Stimulated activated CD8-positive, alpha-beta memory T cell treated with anti-CD3 and anti-CD28 coated beads, Interleukin-7, amount 100 ng/mL, for 48 hours (primary cell): ENCODE measurements around the gene CDYL2.
"Not testable (repeated sequence)": the region's sequence is repeated elsewhere in the genome, so short reads cannot be mapped to it uniquely, and the experiment has no call there.

ENCODE experiments used
- DNase-seq, 2 donors: peaks; one replicate each; pipeline ENCODE4 v3.0.0-alpha.2; 2020; ENCODE audit warnings: low read depth in 1 of 2; ENCODE audit errors: extremely low read depth in 1 of 2

Gene CDYL2

GRCh38 chr16:80752541-80752940, 51.9 kb downstream of the CDYL2 start:
- no peak for DNase-seq

DNA sequence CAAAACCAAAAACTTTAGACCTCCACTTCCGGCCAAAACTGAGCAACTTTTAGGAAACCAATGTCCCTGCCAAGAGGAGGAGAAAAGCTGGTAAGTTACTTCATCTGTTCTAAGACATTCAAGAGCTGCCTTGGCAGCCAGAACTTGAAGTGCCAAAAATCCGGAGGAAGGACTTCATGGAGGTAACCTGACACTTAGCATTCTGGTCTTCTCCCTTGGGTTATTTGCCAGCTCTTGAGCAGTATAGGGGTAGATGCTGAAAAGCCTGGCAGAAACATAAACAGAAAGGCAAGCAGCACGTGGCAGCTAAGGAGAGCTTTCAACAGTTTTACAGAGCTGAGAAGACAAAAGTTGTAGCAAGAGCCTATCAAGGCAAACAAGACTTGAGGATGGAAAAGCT, 53.2 kb downstream of the CDYL2 start:
- no peak for DNase-seq

- DNase-seq, result no peak
Observed at GRCh38 chr16:80746231-80746630, 58.2 kb downstream of the CDYL2 start.

GRCh38 chr16:80744856-80745255, 59.5 kb downstream of the CDYL2 start:
- DNase-seq, result no peak

DNA sequence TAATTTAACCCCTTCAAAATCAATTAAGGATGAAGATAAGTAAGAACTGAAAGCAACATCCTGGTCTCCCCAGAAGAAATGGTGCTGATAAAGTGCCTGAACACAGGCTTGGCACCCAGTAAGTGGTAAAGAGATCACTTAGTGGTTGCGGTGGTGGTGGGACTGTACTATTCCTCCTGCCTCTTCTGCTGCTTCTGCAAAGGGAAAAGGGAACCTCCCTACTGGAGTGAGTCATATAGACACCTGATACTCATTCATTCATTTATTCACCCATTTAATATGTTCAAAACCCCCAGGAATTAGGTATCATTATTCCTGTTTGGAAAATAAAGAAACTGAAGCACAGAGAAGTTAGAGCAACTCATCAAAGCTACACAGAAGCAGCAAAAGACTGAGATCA, 60.6 kb downstream of the CDYL2 start:
- DNase-seq, result no peak

- no peak for DNase-seq
Observed at GRCh38 chr16:80743273-80743672, 61.1 kb downstream of the CDYL2 start.

DNA sequence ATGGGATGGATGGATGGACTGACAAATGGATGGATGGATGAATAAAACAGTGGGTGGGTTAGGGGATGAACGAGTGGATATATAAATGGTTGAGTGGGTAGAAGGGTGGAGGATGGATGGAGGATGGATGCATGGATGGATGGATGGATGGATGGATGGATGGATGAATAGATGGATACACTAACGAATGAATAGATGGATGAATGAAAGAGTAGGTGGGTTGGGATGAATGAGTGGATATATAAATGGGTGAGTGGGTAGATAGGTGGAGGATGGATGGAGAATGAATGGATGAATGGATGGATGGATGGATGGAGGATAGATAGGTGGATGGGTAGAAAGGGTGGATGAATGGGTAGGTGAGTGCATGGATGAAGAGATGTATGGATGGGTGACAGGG, 62.1 kb downstream of the CDYL2 start:
- no peak for DNase-seq

DNA sequence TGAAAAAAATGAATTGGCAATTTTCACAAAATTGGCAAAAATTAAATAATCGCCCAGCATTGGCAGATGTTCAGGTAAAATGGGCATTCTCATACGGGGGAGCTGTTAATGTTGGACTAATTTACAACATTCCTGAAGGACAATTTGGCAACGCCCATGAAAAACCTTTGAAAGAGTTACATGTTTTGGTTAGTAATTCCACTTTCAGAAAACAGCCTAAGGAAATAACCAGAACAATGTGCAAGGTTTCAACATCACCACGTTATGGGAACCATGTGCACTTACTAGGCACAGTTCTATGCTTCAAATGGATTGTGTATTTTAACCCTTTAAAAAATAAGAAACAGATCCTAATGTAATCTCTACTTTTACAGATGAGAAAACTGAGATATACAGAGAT, 62.7 kb downstream of the CDYL2 start:
- no peak for DNase-seq

DNA sequence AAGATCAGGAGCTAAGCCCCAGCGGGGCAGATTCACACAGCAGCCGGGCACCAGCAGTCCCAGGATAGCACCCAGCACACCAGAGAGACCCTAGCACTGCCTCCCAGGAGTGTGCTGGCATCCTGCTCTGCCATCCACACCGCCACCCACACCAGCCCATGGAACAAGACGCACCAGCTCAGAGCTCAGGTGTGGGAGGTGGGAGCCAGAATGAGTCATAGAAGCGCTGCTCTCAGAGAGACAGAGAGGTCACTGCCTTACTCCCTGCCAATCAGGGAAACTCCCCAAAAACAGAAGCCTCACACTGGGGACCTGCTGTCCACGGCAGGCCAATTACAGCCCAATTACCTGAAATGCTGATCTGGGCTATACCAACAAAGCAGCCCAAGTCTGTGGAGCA, 64.9 kb downstream of the CDYL2 start:
- DNase-seq, result peak in 1 of 2 donors; percentile 16

GRCh38 chr16:80738521-80738920, 65.9 kb downstream of the CDYL2 start:
- DNase-seq, result no peak

GRCh38 chr16:80735846-80736245, 68.6 kb downstream of the CDYL2 start:
- DNase-seq, result no peak

DNA sequence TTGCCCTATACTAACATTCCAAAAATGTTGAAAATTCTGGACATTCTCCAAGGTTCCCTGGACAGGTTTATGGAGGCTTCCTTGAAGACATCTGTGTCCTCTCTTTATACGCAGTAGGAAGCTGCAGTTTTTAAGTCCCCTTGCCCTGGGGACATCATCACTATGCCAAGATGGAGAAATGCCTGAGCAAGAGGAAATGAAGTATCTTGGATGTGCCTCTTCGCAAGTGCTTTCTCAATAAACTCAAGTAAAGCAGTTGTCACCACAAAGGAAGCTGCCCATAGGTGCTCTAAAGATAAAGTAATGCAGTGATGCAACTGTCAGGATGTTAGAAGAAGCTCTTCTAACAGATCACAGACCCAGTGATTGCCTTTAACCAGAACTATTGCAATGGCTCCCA, 71.0 kb downstream of the CDYL2 start:
- DNase-seq, result no peak

DNA sequence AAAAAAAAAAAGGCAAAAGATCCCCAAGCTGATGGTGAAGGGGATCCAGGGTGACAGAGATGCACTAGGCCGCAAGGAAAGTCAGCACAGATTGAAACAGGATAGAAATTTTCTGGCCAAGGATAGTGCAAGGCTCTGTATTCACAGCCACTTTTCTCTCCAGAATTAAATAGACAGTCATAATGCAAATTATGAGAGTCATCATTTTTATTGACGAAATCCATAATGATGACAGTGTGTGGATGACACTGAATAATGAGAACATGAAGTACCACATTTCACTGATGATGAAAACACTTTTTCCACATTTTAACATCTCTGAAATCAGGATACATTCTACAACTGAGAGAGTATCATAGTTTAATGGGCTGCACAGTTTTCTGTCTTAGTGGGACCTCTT, 72.5 kb downstream of the CDYL2 start:
- no peak for DNase-seq

DNA sequence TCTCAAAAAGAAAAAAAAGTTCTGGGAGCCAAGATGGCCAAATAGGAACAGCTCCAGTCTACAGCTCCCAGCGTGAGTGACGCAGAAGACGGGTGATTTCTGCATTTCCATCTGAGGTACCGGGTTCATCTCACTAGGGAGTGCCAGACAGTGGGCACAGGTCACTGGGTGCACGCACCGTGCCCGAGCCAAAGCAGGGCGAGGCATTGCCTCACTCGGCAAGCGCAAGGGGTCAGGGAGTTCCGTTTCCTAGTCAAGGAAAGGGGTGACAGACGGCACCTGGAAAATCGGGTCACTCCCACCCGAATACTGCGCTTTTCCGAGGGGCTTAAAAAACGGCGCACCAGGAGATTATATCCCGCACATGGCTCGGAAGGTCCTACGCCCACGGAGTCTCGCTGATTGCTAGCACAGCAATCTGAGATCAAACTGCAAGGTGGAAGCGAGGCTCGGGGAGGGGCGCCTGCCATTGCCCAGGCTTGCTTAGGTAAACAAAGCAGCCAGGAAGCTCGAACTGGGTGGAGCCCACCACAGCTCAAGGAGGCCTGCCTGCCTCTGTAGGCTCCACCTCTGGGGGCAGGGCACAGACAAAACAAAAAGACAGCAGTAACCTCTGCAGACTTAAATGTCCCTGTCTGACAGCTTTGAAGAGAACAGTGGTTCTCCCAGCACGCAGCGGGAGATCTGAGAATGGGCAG, 77.2 kb downstream of the CDYL2 start:
- DNase-seq, result not testable (repeated sequence)

DNA sequence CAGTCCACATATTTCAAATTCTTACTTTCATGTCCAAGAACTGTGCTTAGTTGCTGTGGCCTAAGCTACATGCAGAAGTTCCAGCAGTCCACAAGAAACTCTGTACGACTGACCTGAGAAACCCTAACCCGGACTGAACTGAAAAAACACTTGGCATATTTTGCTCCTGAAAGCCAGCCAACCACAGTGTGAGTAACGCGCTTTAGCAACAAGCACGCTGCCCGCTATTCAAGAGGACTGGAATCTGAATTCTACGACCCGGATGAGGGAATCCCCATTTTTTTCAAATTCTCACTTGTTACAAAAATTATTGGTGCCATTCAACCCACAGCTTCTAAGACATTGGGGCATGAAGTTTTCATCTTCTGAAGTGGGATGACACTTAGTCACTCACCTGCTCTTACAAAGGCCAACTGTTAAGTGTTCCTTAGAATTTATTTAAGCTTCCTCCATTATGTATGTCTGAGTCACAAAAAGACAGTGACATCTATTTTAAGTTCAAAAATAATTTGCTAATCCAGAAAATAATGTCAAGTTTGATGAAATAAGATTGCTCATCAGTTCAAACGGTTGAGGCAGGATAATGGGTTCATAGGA, 78.7 kb downstream of the CDYL2 start:
- DNase-seq, result no peak

- DNase-seq, result no peak
Observed at GRCh38 chr16:80723981-80724380, 80.4 kb downstream of the CDYL2 start.

GRCh38 chr16:80723091-80723490, 81.3 kb downstream of the CDYL2 start:
- no peak for DNase-seq

- no peak for DNase-seq
Observed at GRCh38 chr16:80720804-80721371, 83.5 kb downstream of the CDYL2 start.

DNA sequence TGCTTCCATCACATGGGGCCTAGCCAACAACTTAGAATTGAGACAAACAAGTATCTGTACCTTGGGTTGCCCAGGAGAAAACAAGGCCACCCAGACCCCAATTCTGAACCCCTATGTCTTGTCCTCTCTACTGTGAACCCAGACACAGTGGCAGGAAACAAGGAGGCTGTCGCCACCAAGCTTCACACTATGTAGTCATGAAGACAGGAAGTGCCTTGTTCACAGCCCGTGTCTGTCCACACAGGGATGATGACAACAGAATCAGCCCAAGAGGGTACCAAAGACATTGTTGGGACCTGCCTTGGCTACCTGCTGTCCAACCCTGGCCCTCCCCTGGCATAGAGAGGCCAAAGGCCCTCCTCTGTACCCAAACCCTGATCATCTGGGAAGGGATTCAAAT, 84.8 kb downstream of the CDYL2 start:
- DNase-seq, result no peak

- DNase-seq, result no peak
Observed at GRCh38 chr16:80718480-80719220, 85.7 kb downstream of the CDYL2 start.

DNA sequence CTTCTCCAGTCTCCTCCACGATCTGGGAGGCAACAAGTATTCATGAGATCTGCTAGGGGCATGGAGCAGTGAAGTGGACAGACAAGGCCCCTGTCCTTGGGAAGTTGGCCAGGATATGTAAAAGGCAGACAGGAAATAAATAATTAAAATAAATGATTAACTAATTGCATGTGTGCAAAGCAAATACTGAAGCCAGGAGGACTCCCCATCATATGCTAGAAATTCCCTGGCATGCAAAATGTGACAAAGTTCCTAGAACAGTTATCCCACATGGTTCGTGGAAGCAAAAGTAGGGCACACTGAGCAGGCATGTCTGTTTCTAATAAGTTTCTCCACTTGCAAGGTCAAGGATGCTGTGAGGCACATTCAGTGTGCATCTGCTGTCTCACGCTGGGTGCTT, 86.8 kb downstream of the CDYL2 start:
- DNase-seq, result no peak
